ENCODE results near the gene SOX15. TPM values are rescaled to one million over a fixed set of nuclear protein-coding genes. Genes with fewer than 3 reads are reported as not detected.
A peak's percentile ranks its signal among the peaks of the same experiment; 100 is the strongest.

SOX15 gene
- total and polyA plus RNA-seq, 2 experiments from 2014 or later, result 0.13 to 0.89 TPM

GRCh38 chr17:7633093-7633492, 43.2 kb upstream of the SOX15 start:
- no peak for TF ChIP-seq EZH2 (IDR thresholded peaks at IDR 0.05; ENCODE audit: borderline replicate concordance)
- TF ChIP-seq EZH2phosphoT487 (IDR thresholded peaks at IDR 0.05; ENCODE audit: low read depth, severe bottlenecking, unreplicated experiment), result no peak
- TF ChIP-seq CTCF (IDR thresholded peaks at IDR 0.05; ENCODE audit: poor library complexity), result no peak
- WGBS (ENCODE audit: low lambda C conversion rate, missing lambda C conversion rate), result 85% methylated on average over 2 of the region's 2 CpGs

GRCh38 chr17:7632492-7632894, 42.6 kb upstream of the SOX15 start:
- Histone ChIP-seq H3K27me3 (no peaks in the 10 kb centered on the region), H3K79me2 (no peaks in the 10 kb centered on the region), H3K9me3 (ENCODE audit: low read depth) (no peaks in the 10 kb centered on the region), H4K20me1 (ENCODE audit: insufficient read depth, poor library complexity, severe bottlenecking) (no peaks in the 10 kb centered on the region), H3K4me2 (no peak overlapping the region), H3K4me1 (ENCODE audit: insufficient read depth) (peaks cover 7% of the 10 kb centered on the region), H3K36me3 (replicated peaks; ENCODE audit: insufficient read depth, low read depth) (no peaks in the 10 kb centered on the region), H3K9me2 (replicated peaks; ENCODE audit: insufficient read depth) (no peaks in the 10 kb centered on the region), H3K27ac (no peak overlapping the region), H3K4me3 (no peak overlapping the region), H2AFZ (no peak overlapping the region)
- peak; percentile 34 for TF ChIP-seq CTCF (IDR thresholded peaks at IDR 0.05; ENCODE audit: poor library complexity)
- TF ChIP-seq EZH2 (IDR thresholded peaks at IDR 0.05; ENCODE audit: borderline replicate concordance), result no peak
- TF ChIP-seq EZH2phosphoT487 (IDR thresholded peaks at IDR 0.05; ENCODE audit: low read depth, severe bottlenecking, unreplicated experiment), result no peak
- 44% methylated on average over 6 of the region's 6 CpGs for WGBS (ENCODE audit: low lambda C conversion rate, missing lambda C conversion rate)
- no peak for DNase-seq (ENCODE audit: low spot score)

More at GRCh38 chr17:7633093-7633492, 43.2 kb upstream of the SOX15 start:
- no peaks in the 10 kb centered on the region for H3K9me2 ChIP-seq (replicated peaks; ENCODE audit: insufficient read depth)
- H2AFZ ChIP-seq, result no peak overlapping the region
- DNase-seq (ENCODE audit: low spot score), result no peak
- H3K27ac ChIP-seq, result no peak overlapping the region
- no peak overlapping the region for H3K4me2 ChIP-seq
- H3K4me1 ChIP-seq (ENCODE audit: insufficient read depth), result peaks cover 5% of the 10 kb centered on the region
- no peaks in the 10 kb centered on the region for H3K9me3 ChIP-seq (ENCODE audit: low read depth)
- no peaks in the 10 kb centered on the region for H3K79me2 ChIP-seq
- H3K36me3 ChIP-seq (replicated peaks; ENCODE audit: insufficient read depth, low read depth), result no peaks in the 10 kb centered on the region
- H3K4me3 ChIP-seq, result no peak overlapping the region
- no peaks in the 10 kb centered on the region for H4K20me1 ChIP-seq (ENCODE audit: insufficient read depth, poor library complexity, severe bottlenecking)
- no peaks in the 10 kb centered on the region for H3K27me3 ChIP-seq

- TF ChIP-seq EZH2 (IDR thresholded peaks at IDR 0.05; ENCODE audit: borderline replicate concordance) (no peak), EZH2phosphoT487 (IDR thresholded peaks at IDR 0.05; ENCODE audit: low read depth, severe bottlenecking, unreplicated experiment) (no peak), CTCF (IDR thresholded peaks at IDR 0.05; ENCODE audit: poor library complexity) (no peak)
- Histone ChIP-seq H3K4me3 (no peak overlapping the region), H3K4me1 (ENCODE audit: insufficient read depth) (peaks cover 8% of the 10 kb centered on the region), H3K9me2 (replicated peaks; ENCODE audit: insufficient read depth) (no peaks in the 10 kb centered on the region), H3K27me3 (no peaks in the 10 kb centered on the region), H3K36me3 (replicated peaks; ENCODE audit: insufficient read depth, low read depth) (no peaks in the 10 kb centered on the region), H3K27ac (no peak overlapping the region), H3K9me3 (ENCODE audit: low read depth) (no peaks in the 10 kb centered on the region), H4K20me1 (ENCODE audit: insufficient read depth, poor library complexity, severe bottlenecking) (no peaks in the 10 kb centered on the region), H3K79me2 (peaks cover 6% of the 10 kb centered on the region), H3K4me2 (no peak overlapping the region), H2AFZ (no peak overlapping the region)
- DNase-seq (ENCODE audit: low spot score), result no peak
- WGBS (ENCODE audit: low lambda C conversion rate, missing lambda C conversion rate), result 62% methylated on average over 11 of the region's 11 CpGs
Observed at GRCh38 chr17:7631398-7632380, 41.8 kb upstream of the SOX15 start.

Measured in hepatocyte (in vitro differentiated cells).